SU-DHL-6 (cell line): ENCODE data around the gene CASP9.

Experiments
- H2AFZ ChIP-seq: fragments of 200-600 bp; sonication (generic); 2 replicates; pipeline ENCODE4 v1.6.1; 2014; ENCODE audit warnings: low read depth, mild to moderate bottlenecking, moderate library complexity, mixed read lengths, antibody characterized with exemption, low read length; ENCODE audit not compliant: severe bottlenecking
- H3F3A ChIP-seq: fragments of 200-600 bp; shearing (Covaris generic); 2 replicates; pipeline ENCODE4 v1.6.0; 2016; ENCODE audit warnings: antibody characterized with exemption, mild to moderate bottlenecking; ENCODE audit not compliant: insufficient read depth
- H3K27ac ChIP-seq: fragments of 200-600 bp; sonication (generic); 2 replicates; pipeline ENCODE4 v1.5.1; 2016; ENCODE audit warnings: low read depth, mild to moderate bottlenecking, low read length, moderate library complexity, mixed read lengths
- H3K27me3 ChIP-seq: fragments of 200-600 bp; sonication (generic), shearing (Covaris generic); 2 replicates; pipeline ENCODE4 v1.6.0; 2014; ENCODE audit warnings: mild to moderate bottlenecking, low read length
- H3K36me3 ChIP-seq: fragments of 200-600 bp; sonication (generic); 2 replicates; pipeline ENCODE4 v1.6.1; 2014; ENCODE audit warnings: mild to moderate bottlenecking, low read length, mixed read lengths
- H3K4me2 ChIP-seq: fragments of 300-600, 200-600 bp; shearing (Covaris generic), sonication (generic); 2 replicates; pipeline ENCODE4 v1.6.0; 2014; ENCODE audit warnings: low read length, low read depth, mild to moderate bottlenecking; ENCODE audit not compliant: poor library complexity, severe bottlenecking
- H3K4me3 ChIP-seq: fragments of 200-600 bp; sonication (generic); 2 replicates; pipeline ENCODE4 v1.5.1; 2014; ENCODE audit warnings: antibody characterized with exemption, low read length, mild to moderate bottlenecking, mixed read lengths; ENCODE audit not compliant: insufficient read depth, poor library complexity, severe bottlenecking
- H3K79me2 ChIP-seq: fragments of 200-600 bp; sonication (generic); 2 replicates; pipeline ENCODE4 v1.6.1; 2014; ENCODE audit warnings: mild to moderate bottlenecking, low read length, moderate library complexity; ENCODE audit not compliant: insufficient read depth
- H3K9ac ChIP-seq: fragments of 200-600 bp; sonication (generic); 2 replicates; pipeline ENCODE4 v1.7.0; 2014; ENCODE audit warnings: mild to moderate bottlenecking, low read length
- H3K9me2 ChIP-seq: fragments of 200-600 bp; sonication (generic); replicated peaks from 2 replicates; pipeline ENCODE4 v1.6.1; 2014; ENCODE audit warnings: low read length; ENCODE audit not compliant: insufficient read depth
- H3K9me3 ChIP-seq: fragments of 200-600 bp; sonication (generic); 2 replicates; pipeline ENCODE4 v1.6.1; 2014; ENCODE audit warnings: low read length, mixed read lengths; ENCODE audit not compliant: insufficient read depth
- H4K20me1 ChIP-seq: fragments of 200-600 bp; sonication (generic); 2 replicates; pipeline ENCODE4 v1.6.1; 2014; ENCODE audit warnings: low read depth, mild to moderate bottlenecking, antibody characterized with exemption, low read length, moderate library complexity, mixed read lengths
- CTCF ChIP-seq: fragments of 200-600 bp; sonication (generic); IDR thresholded peaks from one replicate; pipeline ENCODE4 v1.5.1; 2017; ENCODE audit warnings: antibody characterized with exemption, mild to moderate bottlenecking, low read length, moderate library complexity; ENCODE audit not compliant: insufficient read depth, poor library complexity, severe bottlenecking
- EZH2phosphoT487 ChIP-seq: fragments of 200-600 bp; sonication (generic), shearing (Covaris generic); conservative IDR thresholded peaks from 2 replicates; pipeline ENCODE4 v1.6.1; 2018; ENCODE audit warnings: mild to moderate bottlenecking, antibody characterized with exemption, low read length, moderate library complexity, mixed read lengths

The CASP9 gene

GRCh38 chr1:15526490-15527339 is 2.7 kb upstream of the CASP9 start, which contains the start of gene DNAJC16:
Gene DNAJC16, plus strand, starts transcription at chr1:15526848. Its CDS starts 2,258 bp downstream, at chr1:15529106.
- H3K9me2 ChIP-seq = no peaks in the 10 kb centered on the region
- H3K4me3 ChIP-seq = peak within 1 kb of the TSS; percentile 73
- no peaks in the 10 kb centered on the region for H3K27me3 ChIP-seq
- peak within 1 kb of the TSS; percentile 67 for H3K27ac ChIP-seq
- TF ChIP-seq CTCF = no peak
- peak within 1 kb of the TSS; percentile 76 for H2AFZ ChIP-seq
- no peaks in the 10 kb centered on the region for H3K9me3 ChIP-seq
- no peaks in the 10 kb centered on the region for H4K20me1 ChIP-seq
- H3K79me2 ChIP-seq = peaks cover 10% of the 10 kb centered on the region
- peak within 1 kb of the TSS; percentile 89 for H3K4me2 ChIP-seq
- peak within 1 kb of the TSS; percentile 69 for H3K9ac ChIP-seq
- H3K36me3 ChIP-seq = no peaks in the 10 kb centered on the region
- H3F3A ChIP-seq = peaks cover 12% of the 10 kb centered on the region

- Histone ChIP-seq H3K4me2 (peak overlapping the region; percentile 89), H3K4me3 (peak overlapping the region; percentile 73), H3K27ac (peak overlapping the region; percentile 67), H3K27me3 (no peaks in the 10 kb centered on the region), H3K79me2 (peaks cover 10% of the 10 kb centered on the region), H3K9me2 (no peaks in the 10 kb centered on the region), H3K9ac (peak overlapping the region; percentile 54), H2AFZ (peak overlapping the region; percentile 76), H3K36me3 (no peaks in the 10 kb centered on the region), H4K20me1 (no peaks in the 10 kb centered on the region), H3F3A (peaks cover 12% of the 10 kb centered on the region), H3K9me3 (no peaks in the 10 kb centered on the region)
- TF ChIP-seq EZH2phosphoT487 (no peak), CTCF (no peak)
Observed at GRCh38 chr1:15526021-15526489, 2.0 kb upstream of the CASP9 start.

- Histone ChIP-seq H3K27me3 (no peaks in the 10 kb centered on the region), H4K20me1 (no peaks in the 10 kb centered on the region), H3K27ac (peak overlapping the region; percentile 67), H3F3A (peaks cover 12% of the 10 kb centered on the region), H3K9ac (peak overlapping the region; percentile 54), H3K4me2 (peak overlapping the region; percentile 89), H3K9me2 (no peaks in the 10 kb centered on the region), H2AFZ (peak overlapping the region; percentile 76), H3K9me3 (no peaks in the 10 kb centered on the region), H3K4me3 (peak overlapping the region; percentile 73), H3K36me3 (no peaks in the 10 kb centered on the region), H3K79me2 (peaks cover 10% of the 10 kb centered on the region)
- TF ChIP-seq CTCF (no peak), EZH2phosphoT487 (no peak)
Observed at GRCh38 chr1:15525050-15526020, 1.3 kb upstream of the CASP9 start.
